Mucosa of descending colon (tissue), 3 donors: ENCODE results near the gene OR4D1. TPM values are rescaled to one million over a fixed set of nuclear protein-coding genes. Genes with fewer than 3 reads are reported as not detected.

Source experiments
- ATAC-seq: fragments of 200-7000 bp; cut with Tn5 transposase; one replicate; pipeline ENCODE4 v1.9.1; 2020; ENCODE audit warnings: mild to moderate bottlenecking, moderate library complexity
- DNase-seq, 3 donors: peaks; one replicate each; pipeline ENCODE4 v3.0.0-alpha.2; 2020
- H3K36me3 ChIP-seq: fragments of 200-600 bp; one replicate; pipeline ENCODE4 v1.8.0; 2021; ENCODE audit warnings: low read depth, mild to moderate bottlenecking
- H3K4me1 ChIP-seq: fragments of 200-600 bp; one replicate; pipeline ENCODE4 v1.8.0; 2021; ENCODE audit warnings: low read depth, mild to moderate bottlenecking
- H3K4me3 ChIP-seq: fragments of 200-600 bp; one replicate; pipeline ENCODE4 v1.8.0; 2021; ENCODE audit warnings: mild to moderate bottlenecking
- H3K9me3 ChIP-seq: fragments of 200-600 bp; one replicate; pipeline ENCODE4 v1.8.0; 2021; ENCODE audit warnings: mild to moderate bottlenecking
- CTCF ChIP-seq: fragments of 200-600 bp; IDR thresholded peaks from one replicate; pipeline ENCODE4 v1.8.0; 2022; ENCODE audit warnings: antibody characterized with exemption, mild to moderate bottlenecking
- intact Hi-C, 2 donors: fragments of 100-400 bp; cut with DNase I in 1 of 2; cut with micrococcal nuclease in 1 of 2; formaldehyde crosslinking; loops; one replicate each; pipeline versions ENCODE4 v1.11.0 to v1.11.1; 2022; cut with DNase I, micrococcal nuclease
- total RNA-seq, 3 donors: library from RNA; stranded (reverse); fragmentation: NEBNext Ultra II Directional in 2 of 3; extraction: Animal tissue kit (Norgen Biotek cat#: 25700) in 2 of 3; gene quantifications; one replicate each; pipeline versions ENCODE4 v1.2.1 to v1.2.4, GENCODE V29; 2021 to 2023
- donor health status: DM: no; HTN: no; CAD: no; lungs with moderate emphysema.
- donor health status: DM: no; HTN: no; CAD: no.
- donor health status: DM: no; HTN: yes; CAD: no.

Gene OR4D1
- total RNA-seq, 3 donors from 2014 or later, result not detected

- Histone ChIP-seq H3K4me3 (no peak overlapping the region), H3K36me3 (no peaks in the 10 kb centered on the region), H3K4me1 (no peaks in the 10 kb centered on the region), H3K9me3 (no peaks in the 10 kb centered on the region)
- intact Hi-C loops, result no loop called here
- TF ChIP-seq CTCF, result no peak
- DNase-seq, result no peak
- no peak for ATAC-seq
Measured at GRCh38 chr17:58181796-58182195, 33.6 kb downstream of the OR4D1 start.

GRCh38 chr17:58183514-58183913 lies 35.3 kb downstream of the OR4D1 start:
- ATAC-seq, result no peak
- intact Hi-C loops, result no loop called here
- no peak for TF ChIP-seq CTCF
- Histone ChIP-seq H3K9me3 (no peaks in the 10 kb centered on the region), H3K36me3 (no peaks in the 10 kb centered on the region), H3K4me1 (no peaks in the 10 kb centered on the region), H3K4me3 (no peak overlapping the region)
- no peak for DNase-seq

- H3K4me1 ChIP-seq, result no peaks in the 10 kb centered on the region
- DNase-seq, result no peak
- intact Hi-C loops, result no loop called here
Measured at GRCh38 chr17:58184308-58184985, 36.3 kb downstream of the OR4D1 start.

GRCh38 chr17:58184986-58185761 lies 37.0 kb downstream of the OR4D1 start:
- H3K4me3 ChIP-seq, result no peak overlapping the region
- H3K36me3 ChIP-seq, result no peaks in the 10 kb centered on the region
- ATAC-seq, result no peak
- DNase-seq, result no peak
- H3K9me3 ChIP-seq, result no peaks in the 10 kb centered on the region
- TF ChIP-seq CTCF, result no peak
- no peaks in the 10 kb centered on the region for H3K4me1 ChIP-seq
- intact Hi-C loops, result no loop called here

More at GRCh38 chr17:58184308-58184985, 36.3 kb downstream of the OR4D1 start:
- TF ChIP-seq CTCF, result no peak
- ATAC-seq, result no peak
- H3K4me3 ChIP-seq, result no peak overlapping the region
- H3K9me3 ChIP-seq, result no peaks in the 10 kb centered on the region
- H3K36me3 ChIP-seq, result no peaks in the 10 kb centered on the region

GRCh38 chr17:58186591-58186990 lies 38.4 kb downstream of the OR4D1 start:
- intact Hi-C loops, result no loop called here
- Histone ChIP-seq H3K4me3 (no peak overlapping the region), H3K4me1 (no peaks in the 10 kb centered on the region), H3K36me3 (no peaks in the 10 kb centered on the region), H3K9me3 (no peaks in the 10 kb centered on the region)
- no peak for TF ChIP-seq CTCF
- ATAC-seq (no peak), DNase-seq (no peak)
